Neural cell (in vitro differentiated cells): Measurements from ENCODE around the gene ZDHHC9. TPM values are rescaled to one million over a fixed set of nuclear protein-coding genes. Genes with fewer than 3 reads are reported as not detected.

Experiments used
- H2AFZ ChIP-seq: fragments of 200-600, 300-800 bp; sonication (generic), shearing (Covaris generic); 2 replicates; pipeline ENCODE4 v1.6.0; 2014; ENCODE audit warnings: low read depth, mild to moderate bottlenecking, antibody characterized with exemption, low read length, moderate library complexity
- H3F3A ChIP-seq: fragments of 200-600 bp; shearing (Covaris generic); 2 replicates; pipeline ENCODE4 v1.6.1; 2016; ENCODE audit warnings: mild to moderate bottlenecking, moderate library complexity, mixed read lengths, antibody characterized with exemption, low read length; ENCODE audit not compliant: insufficient read depth, poor library complexity, severe bottlenecking
- H3K27ac ChIP-seq: fragments of 200-600, 300-800 bp; sonication (generic), shearing (Covaris generic); 2 replicates; pipeline ENCODE4 v1.5.1; 2014; ENCODE audit warnings: mild to moderate bottlenecking, low read length, moderate library complexity
- H3K27me3 ChIP-seq: fragments of 300-800, 200-600 bp; sonication (generic), shearing (Covaris generic); 2 replicates; pipeline ENCODE4 v1.6.0; 2014; ENCODE audit warnings: mild to moderate bottlenecking, low read depth, low read length, moderate library complexity; ENCODE audit not compliant: insufficient read depth
- H3K36me3 ChIP-seq: fragments of 300-800, 200-600 bp; sonication (generic), shearing (Covaris generic); 2 replicates; pipeline ENCODE4 v1.5.1; 2014; ENCODE audit warnings: mild to moderate bottlenecking, antibody characterized with exemption, low read length, moderate library complexity; ENCODE audit not compliant: insufficient read depth
- H3K4me2 ChIP-seq: fragments of 300-800, 200-600 bp; sonication (generic), shearing (Covaris generic); 2 replicates; pipeline ENCODE4 v1.6.0; 2014; ENCODE audit warnings: mild to moderate bottlenecking, low read length
- H3K4me3 ChIP-seq: fragments of 300-800, 200-600 bp; sonication (generic), shearing (Covaris generic); 2 replicates; pipeline ENCODE4 v1.5.1; 2014; ENCODE audit warnings: mild to moderate bottlenecking, low read length, moderate library complexity
- H3K79me2 ChIP-seq: fragments of 200-600 bp; shearing (Covaris generic); replicated peaks from 2 replicates; pipeline ENCODE4 v1.6.0; 2014; ENCODE audit warnings: mild to moderate bottlenecking, low read length, moderate library complexity; ENCODE audit not compliant: insufficient read depth
- H3K9ac ChIP-seq: fragments of 300-800, 200-600 bp; sonication (generic), shearing (Covaris generic); 2 replicates; pipeline ENCODE4 v1.6.1; 2016; ENCODE audit warnings: mild to moderate bottlenecking, low read length, mixed read lengths
- H3K9me2 ChIP-seq: fragments of 200-600 bp; shearing (Covaris generic); 2 replicates; pipeline ENCODE4 v1.6.1; 2016; ENCODE audit warnings: mild to moderate bottlenecking, low read length, mixed read lengths; ENCODE audit not compliant: insufficient read depth
- H3K9me3 ChIP-seq: fragments of 200-600, 300-800 bp; sonication (generic), shearing (Covaris generic); 2 replicates; pipeline ENCODE4 v1.6.1; 2016; ENCODE audit warnings: mild to moderate bottlenecking, mixed run types, low read length, moderate library complexity, mixed read lengths
- H4K20me1 ChIP-seq: fragments of 200-600 bp; shearing (Covaris generic); 2 replicates; pipeline ENCODE4 v1.6.1; 2016; ENCODE audit warnings: mild to moderate bottlenecking, mixed run types; ENCODE audit not compliant: insufficient read depth
- EP300 ChIP-seq: fragments of 450-650 bp; conservative IDR thresholded peaks from 2 replicates; pipeline ENCODE4 v1.6.1; 2014; ENCODE audit warnings: antibody characterized with exemption, mild to moderate bottlenecking, moderate library complexity; ENCODE audit not compliant: poor library complexity, severe bottlenecking
- EZH2 ChIP-seq: fragments of 200-600, 300-800 bp; shearing (Covaris generic), sonication (generic); IDR thresholded peaks from 2 replicates; pipeline ENCODE4 v1.6.1; 2014; ENCODE audit warnings: antibody characterized with exemption, low read length, borderline replicate concordance, mild to moderate bottlenecking; ENCODE audit not compliant: insufficient read depth, poor library complexity, severe bottlenecking
- MXI1 ChIP-seq: fragments of 450-650 bp; conservative IDR thresholded peaks from 2 replicates; pipeline ENCODE4 v1.6.1; 2014; ENCODE audit warnings: antibody characterized with exemption, mild to moderate bottlenecking; ENCODE audit not compliant: poor library complexity, severe bottlenecking
- POLR2AphosphoS5 ChIP-seq: IDR thresholded peaks from 2 replicates; pipeline ENCODE4 v1.6.1; 2012
- RAD21 ChIP-seq: fragments of 450-650 bp; conservative IDR thresholded peaks from 2 replicates; pipeline ENCODE4 v1.6.1; 2014; ENCODE audit warnings: antibody characterized with exemption, mild to moderate bottlenecking, moderate library complexity
- REST ChIP-seq: IDR thresholded peaks from 2 replicates; pipeline ENCODE4 v1.6.1; 2012; ENCODE audit warnings: borderline replicate concordance
- SMC3 ChIP-seq: fragments of 450-650 bp; conservative IDR thresholded peaks from 2 replicates; pipeline ENCODE4 v1.6.1; 2014; ENCODE audit warnings: antibody characterized with exemption, mild to moderate bottlenecking, moderate library complexity; ENCODE audit not compliant: poor library complexity
- TAF1 ChIP-seq: IDR thresholded peaks from 2 replicates; pipeline ENCODE4 v1.6.1; 2012; ENCODE audit warnings: low read depth
- polyA plus RNA-seq: library from polyadenylated mRNA; depleted of rRNA; stranded (reverse); fragments of >200 nt; gene quantifications from 2 replicates; pipeline ENCODE4 v1.2.3, GENCODE V29; 2014
- TF ChIP-seq, protein P1 (sequence below): fragments of 450-650 bp; IDR thresholded peaks from 2 replicates; pipeline ENCODE4 v1.5.1; 2014; ENCODE audit warnings: antibody characterized with exemption, mild to moderate bottlenecking, moderate library complexity; ENCODE audit not compliant: poor library complexity, severe bottlenecking

Gene ZDHHC9
- polyA plus RNA-seq, 1 donor from 2014 or later: 24.9 TPM

DNA sequence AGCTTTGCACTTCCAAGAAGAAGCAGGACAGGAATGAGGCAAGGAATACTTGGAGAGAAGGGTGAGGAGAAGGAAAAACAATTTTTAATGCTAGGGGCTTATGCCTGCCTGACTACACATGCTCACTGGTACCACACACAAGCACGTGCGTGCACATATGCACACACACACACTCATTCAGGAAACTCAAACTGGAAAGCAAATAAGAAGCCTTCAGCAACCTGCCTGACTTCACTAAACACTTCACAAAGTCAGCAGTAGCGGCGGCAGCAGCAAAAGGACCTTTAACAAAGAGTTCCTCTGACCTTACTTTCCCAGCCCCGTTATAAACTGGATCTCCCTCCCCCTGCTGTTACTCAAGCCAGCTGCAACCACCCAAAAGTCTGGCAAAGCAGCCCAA is 3.3 kb downstream of the ZDHHC9 start:
- Histone ChIP-seq H3K9me2 (no peaks in the 10 kb centered on the region), H3K27ac (no peak overlapping the region), H4K20me1 (no peaks in the 10 kb centered on the region), H2AFZ (no peak overlapping the region), H3K4me3 (peak overlapping the region; percentile 78), H3K9ac (no peak overlapping the region), H3F3A (no peaks in the 10 kb centered on the region), H3K79me2 (peaks cover 25% of the 10 kb centered on the region), H3K36me3 (no peaks in the 10 kb centered on the region), H3K9me3 (no peaks in the 10 kb centered on the region), H3K27me3 (no peaks in the 10 kb centered on the region), H3K4me2 (no peak overlapping the region)
- TF ChIP-seq REST (no peak), SMC3 (no peak), EZH2 (no peak), EP300 (no peak), MXI1 (no peak), POLR2AphosphoS5 (no peak), RAD21 (no peak), TAF1 (no peak)
- TF ChIP-seq, protein P1, sequence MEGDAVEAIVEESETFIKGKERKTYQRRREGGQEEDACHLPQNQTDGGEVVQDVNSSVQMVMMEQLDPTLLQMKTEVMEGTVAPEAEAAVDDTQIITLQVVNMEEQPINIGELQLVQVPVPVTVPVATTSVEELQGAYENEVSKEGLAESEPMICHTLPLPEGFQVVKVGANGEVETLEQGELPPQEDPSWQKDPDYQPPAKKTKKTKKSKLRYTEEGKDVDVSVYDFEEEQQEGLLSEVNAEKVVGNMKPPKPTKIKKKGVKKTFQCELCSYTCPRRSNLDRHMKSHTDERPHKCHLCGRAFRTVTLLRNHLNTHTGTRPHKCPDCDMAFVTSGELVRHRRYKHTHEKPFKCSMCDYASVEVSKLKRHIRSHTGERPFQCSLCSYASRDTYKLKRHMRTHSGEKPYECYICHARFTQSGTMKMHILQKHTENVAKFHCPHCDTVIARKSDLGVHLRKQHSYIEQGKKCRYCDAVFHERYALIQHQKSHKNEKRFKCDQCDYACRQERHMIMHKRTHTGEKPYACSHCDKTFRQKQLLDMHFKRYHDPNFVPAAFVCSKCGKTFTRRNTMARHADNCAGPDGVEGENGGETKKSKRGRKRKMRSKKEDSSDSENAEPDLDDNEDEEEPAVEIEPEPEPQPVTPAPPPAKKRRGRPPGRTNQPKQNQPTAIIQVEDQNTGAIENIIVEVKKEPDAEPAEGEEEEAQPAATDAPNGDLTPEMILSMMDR: no peak

DNA sequence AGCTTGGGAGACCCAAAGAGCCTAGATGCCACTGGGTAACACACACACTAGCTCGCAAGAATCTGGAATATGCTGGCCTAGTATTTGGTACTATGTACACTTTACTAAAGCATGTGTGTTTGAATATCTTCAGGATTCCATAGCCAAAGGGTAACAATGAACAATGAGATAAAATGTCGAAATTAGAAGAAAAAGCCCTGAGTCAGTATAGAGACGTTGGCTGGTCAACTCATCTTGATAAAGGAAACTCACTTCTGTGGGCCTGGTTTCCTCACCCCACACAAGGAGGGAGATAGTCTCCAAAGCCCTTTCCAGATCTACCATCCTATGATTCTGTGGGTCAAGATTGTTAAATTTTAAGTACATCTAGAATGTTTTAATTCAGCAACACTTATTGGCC is 6.9 kb downstream of the ZDHHC9 start:
- TF ChIP-seq EZH2 (no peak), RAD21 (no peak), REST (no peak), SMC3 (no peak), TAF1 (no peak), EP300 (no peak), POLR2AphosphoS5 (no peak), MXI1 (no peak)
- TF ChIP-seq, protein P1: no peak
- H3K4me2 ChIP-seq: no peak overlapping the region
- peaks cover 16% of the 10 kb centered on the region for H3K79me2 ChIP-seq
- no peaks in the 10 kb centered on the region for H3K9me3 ChIP-seq
- no peak overlapping the region for H3K4me3 ChIP-seq
- H3K9me2 ChIP-seq: no peaks in the 10 kb centered on the region
- no peaks in the 10 kb centered on the region for H3K36me3 ChIP-seq
- no peak overlapping the region for H3K27ac ChIP-seq
- no peaks in the 10 kb centered on the region for H4K20me1 ChIP-seq
- H3F3A ChIP-seq: no peaks in the 10 kb centered on the region
- no peak overlapping the region for H2AFZ ChIP-seq
- H3K27me3 ChIP-seq: no peaks in the 10 kb centered on the region
- H3K9ac ChIP-seq: no peak overlapping the region
